DOHH2 (cell line): ENCODE results near the gene CHPF.

ENCODE experiments used
- EZH2phosphoT487 ChIP-seq: fragments of 200-600 bp; sonication (generic); IDR thresholded peaks from 2 replicates; pipeline ENCODE4 v1.6.1; 2017; ENCODE audit warnings: borderline replicate concordance, mild to moderate bottlenecking, antibody characterized with exemption, low read length, moderate library complexity, mixed read lengths
- TF ChIP-seq, protein P1 (sequence below): fragments of 200-600 bp; sonication (generic); IDR thresholded peaks from one replicate; pipeline ENCODE4 v1.5.1; 2014; ENCODE audit warnings: antibody characterized with exemption, mild to moderate bottlenecking, low read depth, low read length; ENCODE audit not compliant: poor library complexity, severe bottlenecking

DNA sequence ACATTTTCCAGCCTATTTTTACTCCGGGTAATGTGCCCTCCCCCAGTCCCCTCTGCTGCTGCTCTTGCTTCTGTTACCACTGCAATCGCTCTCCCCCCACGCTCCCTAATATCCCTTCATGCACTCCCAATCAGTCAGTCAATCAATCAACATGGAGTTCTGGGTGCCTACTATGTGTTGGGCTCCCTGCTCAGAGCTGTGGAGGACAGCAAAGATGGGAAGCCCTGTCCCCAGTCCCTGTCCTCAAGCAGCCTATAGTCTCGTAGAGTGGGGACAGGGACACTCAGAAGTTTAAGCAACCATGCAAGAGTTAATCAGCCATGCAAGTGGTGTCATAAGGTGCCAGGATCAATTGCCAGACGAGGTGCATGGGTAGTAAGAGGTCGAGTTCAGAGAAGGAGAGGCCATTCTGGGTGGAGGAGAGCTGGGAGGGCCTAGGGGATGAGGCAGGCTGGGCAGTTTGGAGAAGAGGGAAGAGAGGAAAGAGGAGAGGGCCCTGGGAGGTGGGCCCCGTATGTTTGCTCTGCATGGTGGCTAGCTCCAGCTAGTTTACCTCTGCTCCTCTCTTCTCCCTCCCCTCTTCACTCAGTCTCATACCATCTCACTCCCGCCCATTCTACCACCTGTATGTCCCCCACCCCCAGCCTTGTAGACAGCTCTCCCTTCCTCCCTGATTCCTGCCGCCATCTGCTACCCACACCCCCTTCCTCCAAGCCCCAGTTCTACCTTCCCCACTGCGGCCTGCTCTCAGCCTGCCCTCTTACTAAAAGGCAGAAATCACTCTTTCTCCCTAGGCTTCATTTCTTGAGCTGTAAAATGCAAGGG, 25.4 kb downstream of the CHPF start:
- TF ChIP-seq, protein P1, sequence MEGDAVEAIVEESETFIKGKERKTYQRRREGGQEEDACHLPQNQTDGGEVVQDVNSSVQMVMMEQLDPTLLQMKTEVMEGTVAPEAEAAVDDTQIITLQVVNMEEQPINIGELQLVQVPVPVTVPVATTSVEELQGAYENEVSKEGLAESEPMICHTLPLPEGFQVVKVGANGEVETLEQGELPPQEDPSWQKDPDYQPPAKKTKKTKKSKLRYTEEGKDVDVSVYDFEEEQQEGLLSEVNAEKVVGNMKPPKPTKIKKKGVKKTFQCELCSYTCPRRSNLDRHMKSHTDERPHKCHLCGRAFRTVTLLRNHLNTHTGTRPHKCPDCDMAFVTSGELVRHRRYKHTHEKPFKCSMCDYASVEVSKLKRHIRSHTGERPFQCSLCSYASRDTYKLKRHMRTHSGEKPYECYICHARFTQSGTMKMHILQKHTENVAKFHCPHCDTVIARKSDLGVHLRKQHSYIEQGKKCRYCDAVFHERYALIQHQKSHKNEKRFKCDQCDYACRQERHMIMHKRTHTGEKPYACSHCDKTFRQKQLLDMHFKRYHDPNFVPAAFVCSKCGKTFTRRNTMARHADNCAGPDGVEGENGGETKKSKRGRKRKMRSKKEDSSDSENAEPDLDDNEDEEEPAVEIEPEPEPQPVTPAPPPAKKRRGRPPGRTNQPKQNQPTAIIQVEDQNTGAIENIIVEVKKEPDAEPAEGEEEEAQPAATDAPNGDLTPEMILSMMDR = no peak
- TF ChIP-seq EZH2phosphoT487 = no peak
